DMS79 treated with DMSO at 0.1 percent for 48 hours (cell line): ENCODE data around the gene FAM53A.

ENCODE experiments used
- DNase-seq: peaks from one replicate; lab custom pipeline; 2025; lab: John Stamatoyannopoulos, UW

FAM53A gene

DNA sequence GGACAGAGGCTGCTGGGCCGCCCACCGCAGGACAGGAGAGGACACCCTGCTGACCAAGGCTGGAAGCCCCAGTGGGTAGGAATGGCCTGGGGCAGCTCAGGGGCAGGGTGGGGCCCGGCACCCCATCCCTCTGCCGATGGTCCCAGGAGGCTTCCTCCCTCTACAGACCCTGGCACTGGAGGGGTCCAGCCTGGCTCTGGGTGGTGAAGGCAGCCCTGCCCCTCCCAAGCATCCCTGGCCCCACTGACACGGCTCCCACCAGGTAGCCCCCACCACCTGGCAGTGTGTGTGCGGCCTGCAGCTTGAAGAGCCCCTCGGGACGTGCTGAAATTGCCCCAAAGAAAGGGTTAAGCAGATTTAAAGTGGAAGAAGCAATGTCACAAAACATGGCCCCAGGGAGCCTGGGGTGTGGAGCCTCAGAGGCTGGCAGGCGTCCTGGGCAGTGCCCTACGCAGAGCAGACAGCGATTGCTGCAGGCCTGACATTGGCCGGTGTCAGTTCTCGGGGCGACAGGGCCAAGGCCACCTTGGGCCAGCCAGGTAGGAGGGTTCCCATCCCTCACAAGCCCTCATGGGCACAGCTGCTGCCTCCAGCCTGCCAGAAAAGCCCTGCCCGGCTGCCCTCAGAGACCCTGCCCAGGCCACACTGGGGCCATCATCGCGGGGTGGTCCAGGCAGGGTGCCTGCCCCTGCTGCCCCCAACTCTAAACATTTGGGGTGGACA lies 80.5 kb downstream of the FAM53A start:
- no peak for DNase-seq

DNA sequence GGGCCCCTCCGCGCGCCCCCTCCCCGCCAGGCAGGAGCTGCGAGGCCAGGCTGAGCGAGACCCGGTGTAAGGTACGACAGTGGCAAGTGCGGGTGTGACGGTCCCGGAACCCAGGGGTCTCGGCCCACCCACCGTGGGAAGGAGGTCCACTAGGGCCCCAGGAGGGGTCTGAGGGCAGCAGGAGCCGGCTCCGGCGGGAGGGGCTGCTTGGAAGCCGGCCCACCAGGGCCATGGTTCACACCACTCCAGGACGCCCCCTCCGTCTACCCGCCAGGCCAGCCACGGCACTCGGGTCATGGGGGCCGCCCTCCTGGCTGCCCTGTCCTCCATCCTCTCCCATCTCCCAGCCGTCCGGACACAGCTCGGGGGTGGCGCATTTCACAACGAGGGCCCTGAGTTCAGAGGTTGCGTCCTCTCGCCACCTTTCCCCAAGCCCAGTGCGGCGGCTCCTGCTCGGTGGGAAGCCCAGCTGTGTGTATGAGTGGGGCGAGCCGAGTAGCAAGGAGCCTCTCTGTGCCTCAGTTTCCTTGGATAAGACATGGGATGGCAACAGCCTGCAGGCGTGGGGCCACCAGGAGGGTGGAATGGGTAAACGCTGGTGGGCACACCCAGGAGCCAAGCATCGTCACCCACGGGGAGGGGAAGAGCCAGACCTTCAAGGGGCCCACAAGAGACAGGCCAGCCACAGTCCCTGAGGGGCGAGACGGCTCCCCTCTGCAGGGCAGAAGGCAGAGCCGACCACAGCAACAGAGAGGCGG lies 81.3 kb downstream of the FAM53A start:
- DNase-seq: no peak

DNA sequence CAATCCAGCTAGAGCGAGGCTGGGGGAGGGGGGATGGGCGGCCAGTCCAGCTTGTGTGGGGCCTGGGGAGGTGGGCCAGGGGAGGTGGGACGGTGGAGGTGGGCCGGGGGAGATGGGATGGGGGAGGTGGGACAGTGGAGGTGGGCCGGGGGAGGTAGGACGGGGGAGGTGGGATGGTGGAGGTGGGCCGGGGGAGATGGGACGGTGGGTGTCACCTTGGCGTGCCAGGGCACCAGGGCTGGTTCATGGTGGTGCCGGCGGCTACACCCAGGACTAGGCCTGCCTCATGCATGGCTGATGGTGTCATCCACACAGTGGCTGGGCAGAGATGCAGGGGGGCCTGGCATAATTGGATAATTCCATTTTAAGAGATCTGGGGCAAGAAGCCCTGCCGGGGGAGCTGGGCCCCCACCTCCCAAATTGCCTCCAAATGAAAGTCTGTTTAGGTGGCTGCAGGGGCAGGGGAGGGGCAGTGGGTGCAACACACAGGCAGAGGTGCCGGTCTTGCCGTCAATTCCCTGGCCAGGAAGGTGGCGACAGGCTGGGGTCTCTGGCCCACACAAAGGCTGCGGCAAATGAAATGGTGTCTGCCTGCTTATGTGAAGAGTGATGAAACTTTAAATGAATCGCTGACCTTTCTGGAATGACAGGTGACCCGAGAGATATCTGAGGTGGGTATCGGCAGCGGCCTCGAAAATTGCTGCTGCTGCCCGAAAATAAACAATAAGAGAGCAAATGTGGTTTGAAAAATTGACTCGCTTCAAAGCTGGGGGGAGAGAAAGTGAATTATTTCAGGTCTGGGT lies 82.1 kb downstream of the FAM53A start:
- DNase-seq: no peak

DNA sequence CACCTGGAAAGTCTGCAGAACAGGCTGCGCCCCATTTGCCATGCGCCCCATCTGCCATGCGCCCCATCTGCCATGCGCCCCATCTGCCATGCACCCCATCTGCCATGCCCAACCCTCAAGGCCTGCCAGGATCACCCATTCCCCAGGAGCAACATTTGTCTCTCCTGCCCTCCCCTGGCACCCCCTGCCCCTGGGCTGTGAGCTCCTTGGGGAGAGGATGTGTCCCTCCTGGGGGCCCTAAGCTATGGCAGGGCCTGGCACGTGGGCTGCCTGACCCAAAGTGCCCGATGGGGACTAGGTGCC lies 82.6 kb downstream of the FAM53A start:
- DNase-seq: no peak

DNA sequence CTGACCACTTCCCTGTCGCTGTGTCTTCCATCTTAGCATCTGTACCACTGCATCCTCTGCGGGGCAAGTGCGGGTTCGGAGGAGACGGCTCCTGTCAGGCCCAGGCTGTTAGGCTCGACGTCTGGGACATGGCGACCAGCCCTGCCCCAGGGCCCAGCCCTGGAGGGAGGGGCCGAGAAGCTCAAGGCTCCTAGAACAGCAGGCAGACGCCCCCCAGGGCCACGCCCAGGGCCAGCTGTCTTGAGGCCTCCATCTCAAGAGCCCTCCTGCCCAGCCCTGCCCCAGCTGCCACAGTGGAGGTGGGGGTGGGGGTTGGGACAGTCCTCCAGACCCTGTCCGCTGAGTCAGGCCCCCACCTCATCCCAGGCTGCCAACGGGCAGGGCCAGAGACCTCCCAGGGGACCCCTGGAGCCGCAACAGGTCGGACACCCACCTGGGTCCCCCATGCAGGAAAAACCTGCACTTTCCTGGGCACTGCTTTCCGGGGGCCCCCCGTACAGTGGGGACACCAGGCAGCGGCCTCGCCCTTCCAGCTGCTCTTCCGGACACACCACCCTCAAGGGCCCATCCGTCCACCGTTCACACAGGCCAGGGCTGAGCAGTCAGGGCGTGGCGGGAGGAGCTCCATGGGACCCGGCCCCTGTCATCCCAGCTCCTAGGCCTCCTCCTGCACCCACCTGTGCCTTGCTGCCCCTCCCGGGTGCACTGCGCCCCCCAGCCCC lies 83.1 kb downstream of the FAM53A start:
- no peak for DNase-seq

DNA sequence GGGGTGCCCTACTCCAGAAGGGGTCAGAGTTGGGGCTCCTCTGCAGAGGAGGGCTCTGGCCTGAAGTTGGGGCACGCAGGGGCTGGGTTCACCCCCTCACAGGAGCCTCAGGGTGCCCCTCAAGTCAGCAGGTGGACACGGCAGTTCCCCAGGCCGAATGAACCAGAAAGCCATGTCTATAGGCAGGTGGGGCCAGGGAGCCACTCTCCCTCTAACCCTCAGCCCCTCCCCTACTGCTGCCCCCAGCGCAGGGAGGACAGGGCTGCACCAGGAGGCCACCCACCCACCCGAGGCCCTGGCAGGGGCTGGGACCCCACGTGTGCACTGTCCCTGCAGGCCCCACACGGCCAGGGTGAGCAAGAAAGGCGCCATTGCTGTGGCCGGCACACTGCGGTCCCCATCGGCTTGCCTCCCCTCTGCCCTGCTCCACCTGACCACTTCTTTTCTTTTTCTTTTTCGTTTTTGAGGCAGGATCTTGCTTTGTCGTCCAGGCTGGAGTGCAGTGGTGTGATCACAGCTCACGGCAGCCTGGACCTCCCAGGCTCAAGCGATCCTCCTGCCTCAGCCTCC lies 83.8 kb downstream of the FAM53A start:
- DNase-seq: no peak

DNA sequence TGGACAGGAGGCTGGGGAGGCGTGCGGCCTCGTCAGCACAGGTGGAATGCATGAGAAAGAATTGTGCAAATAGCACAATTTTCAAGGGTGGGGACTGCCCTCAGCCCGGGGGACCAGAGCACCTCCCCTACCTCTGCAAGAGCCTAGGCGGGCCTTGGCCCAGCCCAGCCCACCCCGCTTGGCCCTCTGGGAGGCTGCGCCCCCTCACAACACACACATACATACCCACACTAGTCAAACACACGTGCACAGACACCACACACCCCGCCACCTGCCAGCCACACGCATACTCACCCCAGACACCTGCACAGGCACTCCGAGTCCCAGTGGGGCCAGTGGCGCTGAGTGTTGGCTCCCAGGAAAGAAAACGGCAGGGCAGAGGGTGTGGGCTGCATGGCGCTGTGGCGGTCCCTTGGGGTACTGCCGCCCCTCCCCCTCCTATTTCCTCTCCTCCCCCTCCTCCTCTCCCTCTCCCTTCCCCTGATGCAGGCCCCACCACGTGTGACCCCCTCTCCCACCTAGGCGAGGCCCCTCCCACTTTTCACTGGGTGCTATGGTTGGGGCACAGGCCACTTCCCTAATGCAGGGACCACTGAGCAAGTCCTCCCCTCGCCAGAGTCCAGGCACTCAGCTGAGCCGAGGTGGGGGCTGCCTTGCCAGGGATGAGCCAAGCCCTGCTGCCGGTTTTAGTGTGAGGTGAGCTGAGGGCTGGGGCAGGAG lies 84.5 kb downstream of the FAM53A start:
- no peak for DNase-seq

DNA sequence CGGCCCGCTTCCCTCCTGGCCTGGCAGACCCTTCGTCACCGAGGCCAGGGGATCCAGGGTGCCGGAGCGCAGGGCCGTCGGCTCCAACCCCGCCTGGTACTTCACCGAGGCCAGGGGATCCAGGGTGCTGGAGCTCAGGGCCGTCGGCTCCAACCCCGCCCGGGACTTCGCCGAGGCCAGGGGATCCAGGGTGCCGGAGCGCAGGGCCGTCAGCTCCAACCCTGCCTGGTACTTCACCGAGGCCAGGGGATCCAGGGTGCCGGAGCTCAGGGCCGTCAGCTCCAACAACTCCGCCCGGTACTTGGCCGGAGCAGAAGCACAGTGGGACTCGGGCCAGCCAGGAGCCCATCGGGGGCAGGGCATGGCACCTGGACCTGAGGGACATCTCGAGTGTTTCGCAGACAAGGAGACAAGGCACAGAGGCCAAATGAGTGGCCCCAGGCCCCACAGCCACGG lies 85.1 kb downstream of the FAM53A start:
- no peak for DNase-seq

DNA sequence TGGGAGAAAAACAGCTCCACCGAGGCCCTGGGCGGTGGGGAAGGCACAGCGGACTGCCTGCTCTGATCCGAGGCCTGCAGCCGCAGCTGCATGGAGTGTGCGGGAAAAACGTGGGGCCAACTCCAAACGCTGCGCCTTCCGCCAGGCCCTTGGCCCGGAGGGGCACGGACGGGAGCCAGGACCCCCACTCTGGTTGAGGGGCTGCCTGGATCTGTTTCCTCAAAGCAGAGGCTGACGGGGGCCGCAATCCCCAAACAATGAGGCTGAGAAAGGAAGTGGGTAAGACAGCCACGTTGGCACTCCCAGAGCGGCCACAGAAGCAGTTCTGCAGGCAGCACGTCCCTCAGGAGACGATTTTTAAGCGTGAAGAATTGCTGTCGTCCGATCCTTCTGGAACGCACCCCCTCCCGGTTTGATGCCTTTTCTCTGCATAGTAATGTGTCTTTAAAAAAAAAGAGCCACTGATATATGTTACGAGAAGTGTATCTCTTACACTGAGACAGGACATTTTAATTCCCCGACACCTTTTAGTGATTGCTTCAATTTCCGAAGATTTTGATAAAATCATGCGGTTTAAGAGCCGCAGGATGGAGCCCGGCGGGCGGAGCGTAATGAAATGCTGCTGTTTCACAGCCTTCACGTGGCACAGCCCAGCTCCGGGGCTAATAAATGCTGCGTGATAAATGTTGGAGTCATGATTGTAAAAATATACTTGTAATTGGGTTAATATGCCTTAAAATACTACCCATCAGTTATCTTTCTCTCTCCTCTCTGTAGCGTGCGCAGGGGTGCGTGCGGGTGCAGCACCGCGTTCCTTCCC lies 85.7 kb downstream of the FAM53A start:
- DNase-seq: no peak

DNA sequence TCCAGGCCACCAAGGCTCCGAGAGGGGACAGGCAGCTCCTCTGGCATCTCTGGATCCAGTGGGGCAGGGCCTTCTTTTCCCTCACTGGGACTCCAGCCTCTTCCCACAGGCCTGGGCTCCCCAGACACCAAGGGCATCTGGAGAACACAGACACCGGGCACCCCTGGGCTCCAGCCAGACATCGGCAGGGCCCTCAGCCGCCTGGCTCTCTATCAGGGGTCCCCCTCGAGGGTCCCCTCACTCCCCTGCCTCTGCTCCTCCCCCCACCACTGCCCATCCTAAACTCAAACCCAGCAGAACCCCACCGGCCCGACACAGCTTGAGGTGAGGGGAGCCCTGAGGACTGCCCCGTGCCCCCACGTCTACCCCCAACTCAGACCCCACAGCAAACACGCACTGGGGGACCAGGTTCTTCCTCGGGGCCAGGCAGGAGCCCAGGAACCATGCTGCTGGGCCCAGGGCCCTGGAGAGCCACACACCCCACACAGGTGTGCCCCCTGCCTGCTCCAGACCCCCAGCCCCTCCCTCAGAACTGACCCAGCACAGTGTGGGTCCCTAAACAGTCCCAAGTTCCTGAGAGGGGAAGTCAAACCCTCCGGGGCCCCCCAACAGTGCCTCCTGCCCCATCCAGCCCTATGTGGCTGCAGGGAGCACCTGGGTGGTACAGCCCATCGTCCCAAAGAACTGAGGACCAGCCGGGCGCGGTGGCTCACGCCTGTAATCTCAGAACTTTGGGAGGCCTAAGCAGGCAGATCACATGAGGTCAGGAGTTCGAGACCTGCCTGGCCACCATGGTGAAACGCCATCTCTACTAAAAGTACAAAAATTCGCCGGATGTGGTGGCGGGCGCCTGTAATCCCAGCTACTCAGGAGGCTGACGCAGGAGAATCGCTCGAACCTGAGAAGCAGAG lies 86.8 kb downstream of the FAM53A start:
- no peak for DNase-seq

DNA sequence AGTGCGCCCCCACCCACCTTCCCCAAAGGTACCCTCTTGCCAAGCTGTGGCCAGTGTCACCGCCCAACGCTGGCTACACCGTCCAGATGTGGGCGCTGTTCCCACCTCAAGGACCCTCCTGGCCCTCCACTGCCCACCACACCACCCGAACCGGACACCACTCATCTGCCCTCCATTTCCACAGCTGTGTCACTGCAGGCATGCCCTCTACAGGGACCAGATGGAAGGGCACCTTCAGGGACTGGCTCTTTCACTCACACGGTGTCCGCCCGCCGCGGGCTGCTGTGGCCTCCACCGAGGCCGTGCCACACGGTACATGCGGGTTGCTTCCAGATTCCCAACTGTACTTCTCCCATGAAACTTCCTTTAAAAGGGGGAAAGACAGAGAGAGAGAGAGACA lies 87.7 kb downstream of the FAM53A start:
- no peak for DNase-seq

DNA sequence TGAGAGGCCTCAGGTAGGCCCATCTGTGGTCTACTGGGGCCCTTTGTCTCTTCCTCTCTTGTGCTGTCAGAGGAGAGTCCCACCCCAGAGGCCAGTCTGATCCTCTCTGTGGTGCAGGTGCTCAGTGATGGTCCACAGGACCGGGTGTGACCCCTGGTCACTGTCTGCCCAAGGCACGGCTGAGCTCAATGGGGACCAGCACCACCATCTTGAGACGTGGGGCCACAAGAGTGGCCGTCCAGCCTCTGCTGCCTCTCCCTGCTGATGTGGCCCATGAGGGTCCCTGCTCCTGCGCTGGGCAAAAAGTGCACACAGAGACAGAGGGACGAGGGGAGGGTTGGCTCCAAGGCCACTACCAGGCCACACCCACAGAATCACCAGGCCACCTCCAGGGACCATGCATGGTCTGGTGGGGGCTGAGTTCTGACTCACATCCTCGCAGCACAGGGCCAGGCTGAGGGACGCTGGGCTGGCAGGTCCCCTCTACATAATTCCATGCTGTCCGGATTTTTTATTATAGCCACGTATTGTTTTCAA lies 88.3 kb downstream of the FAM53A start:
- DNase-seq: no peak

DNA sequence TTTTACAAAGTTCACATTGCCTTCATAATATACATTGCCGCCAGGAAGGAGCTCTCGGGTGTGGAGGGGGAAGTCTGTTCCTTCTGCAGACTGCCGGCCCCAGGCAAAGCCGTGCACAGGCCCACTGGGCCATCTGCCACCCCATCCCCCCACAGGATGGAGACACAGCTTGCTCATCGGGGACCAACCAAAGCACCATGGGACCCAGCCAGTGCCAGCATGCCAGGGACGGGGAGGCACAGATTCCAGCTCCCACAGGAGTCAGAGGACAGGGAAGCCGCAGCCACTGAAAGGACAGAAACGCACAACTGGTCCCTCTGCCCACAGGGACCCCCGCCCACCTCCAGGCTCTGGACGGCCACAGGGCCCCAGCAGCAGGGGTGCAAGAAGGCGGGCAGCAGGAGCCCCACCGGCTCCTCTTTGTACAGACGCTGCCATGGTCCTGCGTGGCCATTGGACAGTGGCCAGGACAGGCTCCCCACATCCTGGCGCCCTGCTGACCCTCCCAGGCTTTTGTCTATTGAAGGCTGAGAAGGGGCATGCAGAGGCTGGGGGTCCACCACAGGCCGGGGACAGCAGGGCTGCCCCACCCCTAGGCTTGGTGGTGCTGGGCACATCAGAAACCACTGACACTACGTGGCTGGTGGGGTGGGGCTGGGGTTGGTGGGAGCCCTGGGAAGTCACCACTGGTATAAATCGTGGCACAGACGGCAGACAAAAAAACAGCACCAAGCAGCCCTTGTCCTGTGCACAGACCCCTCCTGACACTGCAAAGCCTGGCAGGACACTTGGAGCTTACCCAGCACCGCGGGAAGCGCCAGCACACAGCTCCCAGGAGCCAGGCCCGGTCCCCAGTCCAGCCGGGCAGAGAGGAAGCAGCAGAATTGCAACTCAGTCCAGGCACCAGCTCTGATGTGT lies 89.0 kb downstream of the FAM53A start:
- DNase-seq: no peak

DNA sequence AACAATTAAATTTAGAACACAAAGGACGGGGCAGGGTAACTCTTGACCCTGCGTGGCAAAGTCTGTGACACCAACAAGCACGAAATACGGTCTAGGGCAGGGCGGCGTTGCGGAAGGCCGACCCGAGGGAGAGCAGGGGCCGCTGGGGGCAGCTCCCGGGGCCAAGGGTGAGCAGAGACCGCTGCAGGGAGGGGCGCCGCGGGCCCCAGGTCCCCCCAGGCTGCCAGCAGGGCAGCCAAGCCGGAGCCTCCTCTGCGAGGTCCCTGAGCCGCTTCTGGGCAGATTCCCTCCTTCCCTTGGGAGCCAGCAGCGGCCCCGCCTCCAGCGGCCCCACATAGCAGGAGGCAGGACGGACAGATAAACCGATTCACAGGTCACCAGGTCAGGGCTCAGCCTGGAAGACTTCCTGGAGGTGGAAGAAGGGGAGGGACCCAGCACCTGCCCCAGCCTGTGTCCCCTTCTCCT lies 90.2 kb downstream of the FAM53A start:
- DNase-seq: no peak

DNA sequence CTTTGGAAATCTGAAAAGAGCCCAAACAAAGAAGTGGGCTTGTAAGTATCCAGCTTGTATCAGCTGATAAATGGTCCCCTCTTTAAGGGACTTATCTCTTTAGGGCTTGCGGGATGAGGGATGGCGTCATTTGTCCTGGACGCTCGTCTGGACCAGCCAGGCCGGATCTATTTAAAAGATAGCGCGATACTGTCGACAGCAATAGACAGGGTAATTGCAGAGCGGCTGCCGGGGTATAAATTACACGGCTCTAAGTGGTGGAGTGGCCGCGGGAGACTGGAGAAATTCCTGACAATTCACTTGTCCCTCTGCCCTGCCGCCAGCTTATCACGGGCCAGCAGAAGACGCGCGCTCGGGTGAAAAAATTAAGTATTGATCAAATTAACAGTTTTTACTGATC lies 90.7 kb downstream of the FAM53A start:
- no peak for DNase-seq

DNA sequence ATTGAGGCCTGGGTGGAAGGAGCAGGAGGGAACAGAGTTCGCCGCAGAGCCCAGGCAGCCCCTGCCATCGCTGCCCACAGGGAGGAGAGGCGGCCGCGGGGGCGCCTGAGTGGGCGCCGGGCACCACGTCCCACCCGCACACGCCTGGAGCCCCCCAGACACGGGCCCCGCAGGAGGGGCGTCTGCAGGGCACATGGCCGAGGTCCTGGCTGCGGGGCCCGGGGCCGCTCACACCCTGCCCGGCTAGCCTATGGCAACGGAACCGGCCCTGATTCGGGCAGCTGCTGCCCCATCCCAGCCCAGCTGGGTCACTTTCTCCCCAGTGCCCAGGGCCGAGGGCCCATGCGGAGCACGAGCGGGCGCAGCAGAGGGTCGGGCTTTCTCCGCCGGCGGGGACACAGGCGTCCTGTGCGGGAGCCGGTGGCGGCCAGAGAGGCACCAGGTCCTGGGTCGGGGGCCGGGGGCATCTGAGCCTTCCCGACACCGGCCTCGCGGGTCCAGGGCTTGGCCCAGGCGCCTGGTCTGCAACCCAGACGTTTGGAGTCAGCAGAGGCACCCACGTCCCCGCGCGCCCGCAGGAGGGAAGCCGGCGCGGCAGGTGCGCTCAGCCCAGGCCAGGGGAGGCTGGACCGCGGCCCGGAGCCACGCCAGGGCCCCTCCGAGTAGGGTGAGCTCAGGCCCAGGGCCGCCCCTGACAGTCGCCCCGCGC lies 91.2 kb downstream of the FAM53A start:
- no peak for DNase-seq

DNA sequence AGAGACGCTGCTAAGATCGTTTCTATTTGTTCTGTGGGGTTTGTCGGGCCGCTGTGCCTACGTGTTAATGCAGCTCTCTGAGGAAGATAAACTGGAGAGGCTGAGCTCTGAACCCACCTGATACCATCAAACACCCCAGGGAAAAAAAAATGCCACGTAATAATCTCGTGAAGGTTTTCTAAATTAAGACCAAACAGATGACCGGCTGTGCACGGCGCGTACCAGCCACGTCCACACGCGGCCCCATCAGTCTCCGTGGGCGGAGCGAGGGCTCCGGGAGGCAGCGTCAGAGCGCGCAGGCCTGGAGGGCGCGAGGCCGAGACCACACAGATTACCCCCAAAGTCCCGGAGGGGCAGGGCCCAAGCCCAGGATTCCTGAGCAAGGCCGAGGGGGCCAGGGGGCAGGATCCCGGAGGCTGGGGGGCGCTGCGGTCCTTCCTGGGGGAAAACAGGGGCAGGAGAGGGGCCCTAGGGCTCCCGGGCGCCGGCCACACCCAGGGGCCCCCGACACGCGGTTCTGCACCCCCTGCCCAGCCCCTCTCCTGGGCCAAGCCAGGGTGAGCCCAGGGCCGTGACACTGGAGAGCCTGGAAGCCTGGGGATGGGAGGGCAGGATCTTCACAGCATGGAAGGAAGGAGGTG lies 91.9 kb downstream of the FAM53A start:
- DNase-seq: no peak
